Upper lobe of right lung (tissue), 1 donor: Measurements from ENCODE around the gene MCM3. TPM values are rescaled to one million over a fixed set of nuclear protein-coding genes. Genes with fewer than 3 reads are reported as not detected.

Source experiments
- ATAC-seq: fragments of 200-7000 bp; cut with Tn5 transposase; one replicate; pipeline ENCODE4 v1.9.1; 2020; ENCODE audit warnings: mild to moderate bottlenecking, moderate library complexity
- DNase-seq: peaks from one replicate; pipeline ENCODE4 v3.0.0-alpha.2; 2020
- H3K27ac ChIP-seq: fragments of 200-600 bp; one replicate; pipeline ENCODE4 v1.8.0; 2022
- H3K27me3 ChIP-seq: fragments of 200-600 bp; one replicate; pipeline ENCODE4 v1.8.0; 2022; ENCODE audit warnings: mild to moderate bottlenecking
- H3K36me3 ChIP-seq: fragments of 200-600 bp; one replicate; pipeline ENCODE4 v1.8.0; 2022
- H3K4me1 ChIP-seq: fragments of 200-600 bp; one replicate; pipeline ENCODE4 v1.8.0; 2022
- H3K4me3 ChIP-seq: fragments of 200-600 bp; one replicate; pipeline ENCODE4 v1.8.0; 2022; ENCODE audit warnings: mild to moderate bottlenecking
- H3K9me3 ChIP-seq: fragments of 200-600 bp; one replicate; pipeline ENCODE4 v1.8.0; 2022
- CTCF ChIP-seq: fragments of 200-600 bp; IDR thresholded peaks from one replicate; pipeline ENCODE4 v1.8.0; 2022; ENCODE audit warnings: antibody characterized with exemption
- intact Hi-C: fragments of 100-400 bp; cut with DNase I; formaldehyde crosslinking; loops from one replicate; pipeline ENCODE4 v1.11.0; 2022
- total RNA-seq: library from RNA; stranded (reverse); fragmentation: NEBNext Ultra II Directional; extraction: Animal tissue kit (Norgen Biotek cat#: 25700); gene quantifications from one replicate; pipeline ENCODE4 v1.2.1, GENCODE V29; 2021
- donor health status: DM: no; HTN: yes; CAD: no; lungs with severe emphysema.

The MCM3 gene
- total RNA-seq, 1 donor from 2014 or later, result 26.3 TPM

- H3K9me3 ChIP-seq, result no peaks in the 10 kb centered on the region
- TF ChIP-seq CTCF, result no peak
- no peak for ATAC-seq
Measured at GRCh38 chr6:52245425-52245824, 39.1 kb downstream of the MCM3 start.

GRCh38 chr6:52244400-52244799 lies 40.1 kb downstream of the MCM3 start, which contains the start of gene IL17F:
Gene IL17F (minus strand): TSS chr6:52244500. CDS start chr6:52244429, 71 bp downstream.
- intact Hi-C loops, result no loop called here
- H3K27ac ChIP-seq, result no peak within 1 kb of the TSS
- H3K36me3 ChIP-seq, result no peaks in the 10 kb centered on the region
- no peaks in the 10 kb centered on the region for H3K4me1 ChIP-seq
- no peak within 1 kb of the TSS for H3K4me3 ChIP-seq
- H3K9me3 ChIP-seq, result no peaks in the 10 kb centered on the region
- ATAC-seq, result no peak
- no peak for DNase-seq
- no peak for TF ChIP-seq CTCF
- H3K27me3 ChIP-seq, result no peaks in the 10 kb centered on the region

More at GRCh38 chr6:52245425-52245824, 39.1 kb downstream of the MCM3 start:
- DNase-seq, result no peak
- H3K36me3 ChIP-seq, result no peaks in the 10 kb centered on the region
- H3K27me3 ChIP-seq, result no peaks in the 10 kb centered on the region
- H3K4me1 ChIP-seq, result no peaks in the 10 kb centered on the region
- intact Hi-C loops, result no loop called here
- H3K27ac ChIP-seq, result no peak overlapping the region
- H3K4me3 ChIP-seq, result no peak overlapping the region

- peak; percentile 60 for ATAC-seq
- intact Hi-C loops, result no loop called here
Measured at GRCh38 chr6:52243282-52243893, 41.2 kb downstream of the MCM3 start.

GRCh38 chr6:52241819-52242218 lies 42.7 kb downstream of the MCM3 start:
- Histone ChIP-seq H3K27ac (no peak overlapping the region), H3K4me3 (no peak overlapping the region), H3K36me3 (no peaks in the 10 kb centered on the region), H3K4me1 (no peaks in the 10 kb centered on the region), H3K9me3 (no peaks in the 10 kb centered on the region), H3K27me3 (no peaks in the 10 kb centered on the region)
- DNase-seq (no peak), ATAC-seq (no peak)
- no peak for TF ChIP-seq CTCF
- intact Hi-C loops, result no loop called here

More at GRCh38 chr6:52243282-52243893, 41.2 kb downstream of the MCM3 start:
- Histone ChIP-seq H3K27ac (no peak overlapping the region), H3K27me3 (no peaks in the 10 kb centered on the region), H3K9me3 (no peaks in the 10 kb centered on the region), H3K4me1 (no peaks in the 10 kb centered on the region), H3K36me3 (no peaks in the 10 kb centered on the region), H3K4me3 (no peak overlapping the region)
- TF ChIP-seq CTCF, result no peak
- DNase-seq, result no peak

GRCh38 chr6:52233975-52234823 lies 50.3 kb downstream of the MCM3 start:
- Histone ChIP-seq H3K9me3 (no peaks in the 10 kb centered on the region), H3K27ac (no peak overlapping the region), H3K4me3 (no peak overlapping the region), H3K4me1 (no peaks in the 10 kb centered on the region), H3K27me3 (no peaks in the 10 kb centered on the region), H3K36me3 (no peaks in the 10 kb centered on the region)
- DNase-seq (no peak), ATAC-seq (peak; percentile 64)
- TF ChIP-seq CTCF, result peak; percentile 41
- intact Hi-C loops, result no loop called here
